Breast epithelium (tissue), 4 donors: ENCODE results near the gene RNF8. TPM values are rescaled to one million over a fixed set of nuclear protein-coding genes. Genes with fewer than 3 reads are reported as not detected.
"Not testable (repeated sequence)": the region's sequence is repeated elsewhere in the genome, so short reads cannot be mapped to it uniquely, and the experiment has no call there.

Experiments used
- DNase-seq, 2 donors: peaks; one replicate each; pipeline ENCODE4 v3.0.0-alpha.2; 2019; ENCODE audit warnings: low spot score in 2 of 2
- H3K27ac ChIP-seq, 2 donors: fragments of 200-600 bp; sonication (generic) in 1 of 2; one replicate each; pipeline ENCODE4 v1.5.1; 2016 to 2019; ENCODE audit warnings: mild to moderate bottlenecking in 1 of 2
- H3K27me3 ChIP-seq, 2 donors: fragments of 200-600 bp; sonication (generic) in 1 of 2; one replicate each; pipeline versions ENCODE4 v1.5.1 to v1.6.0; 2017 to 2019; ENCODE audit warnings: control low read depth in 1 of 2, mild to moderate bottlenecking in 1 of 2
- H3K36me3 ChIP-seq: fragments of 200-600 bp; one replicate; pipeline ENCODE4 v1.5.1; 2019
- H3K4me1 ChIP-seq, 2 donors: fragments of 200-600 bp; sonication (generic); one replicate each; pipeline ENCODE4 v1.5.1; 2016 to 2019; ENCODE audit warnings: control low read depth in 1 of 2
- H3K4me3 ChIP-seq, 3 donors: fragments of 200-600 bp; sonication (generic); 1 replicate in 2 of 3; 2 replicates in 1 of 3; pipeline ENCODE4 v1.5.1; 2016 to 2019; ENCODE audit warnings: mild to moderate bottlenecking in 3 of 3, moderate library complexity in 2 of 3
- H3K9me3 ChIP-seq, 2 donors: fragments of 200-600 bp; sonication (generic) in 1 of 2; one replicate each; pipeline ENCODE4 v1.5.1; 2016 to 2019; ENCODE audit warnings: control low read depth in 1 of 2
- POLR2A ChIP-seq: fragments of 450-650 bp; IDR thresholded peaks from one replicate; pipeline ENCODE4 v1.6.1; 2016; ENCODE audit warnings: antibody characterized with exemption, mild to moderate bottlenecking, moderate library complexity
- POLR2AphosphoS5 ChIP-seq, 3 donors: sonication (generic); formaldehyde crosslinking; IDR thresholded peaks; one replicate each; pipeline ENCODE4 v1.6.1; 2017; ENCODE audit warnings: antibody characterized with exemption in 3 of 3
- intact Hi-C: fragments of 100-400 bp; cut with DNase I; formaldehyde crosslinking; loops from one replicate; pipeline ENCODE4 v1.15.1; 2023; ENCODE audit warnings: low total_unique reads
- total RNA-seq, 3 donors: library from RNA; depleted of rRNA; stranded (reverse); fragments of >200 nt; gene quantifications; one replicate each; pipeline ENCODE4 v1.1.0, GENCODE V29; 2016
- TF ChIP-seq, protein P1 (sequence below), 3 donors: fragments of 450-650 bp; IDR thresholded peaks; one replicate each; pipeline ENCODE4 v1.5.1; 2016 to 2017; ENCODE audit warnings: antibody characterized with exemption in 3 of 3, mild to moderate bottlenecking in 3 of 3, moderate library complexity in 3 of 3

RNF8 gene
- total RNA-seq, 3 donors from 2014 or later = 7.8 to 16.0 (median 12.8) TPM

DNA sequence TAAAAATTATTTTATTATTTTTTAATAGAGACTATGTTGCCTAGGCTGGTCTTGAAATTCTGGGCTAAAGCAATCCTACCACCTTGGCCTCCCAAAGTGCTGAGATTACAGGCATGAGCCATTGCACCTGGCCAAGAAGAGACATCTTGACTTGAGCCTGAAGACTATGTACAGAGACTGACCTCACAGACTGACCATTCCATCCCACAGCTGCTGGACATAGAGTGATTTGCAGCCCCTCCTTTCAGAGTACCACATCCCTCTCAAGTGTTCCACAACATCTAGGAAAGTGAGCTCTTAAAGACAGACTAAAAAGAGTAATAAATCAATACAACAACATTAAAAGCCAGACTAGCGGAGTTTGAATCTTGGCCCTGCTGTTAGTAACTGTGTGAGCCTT is 39.0 kb downstream of the RNF8 start:
- H3K9me3 ChIP-seq = no peaks in the 10 kb centered on the region
- TF ChIP-seq POLR2AphosphoS5 (IDR thresholded peaks at IDR 0.05) (no peak), POLR2A (no peak)
- TF ChIP-seq, protein P1, sequence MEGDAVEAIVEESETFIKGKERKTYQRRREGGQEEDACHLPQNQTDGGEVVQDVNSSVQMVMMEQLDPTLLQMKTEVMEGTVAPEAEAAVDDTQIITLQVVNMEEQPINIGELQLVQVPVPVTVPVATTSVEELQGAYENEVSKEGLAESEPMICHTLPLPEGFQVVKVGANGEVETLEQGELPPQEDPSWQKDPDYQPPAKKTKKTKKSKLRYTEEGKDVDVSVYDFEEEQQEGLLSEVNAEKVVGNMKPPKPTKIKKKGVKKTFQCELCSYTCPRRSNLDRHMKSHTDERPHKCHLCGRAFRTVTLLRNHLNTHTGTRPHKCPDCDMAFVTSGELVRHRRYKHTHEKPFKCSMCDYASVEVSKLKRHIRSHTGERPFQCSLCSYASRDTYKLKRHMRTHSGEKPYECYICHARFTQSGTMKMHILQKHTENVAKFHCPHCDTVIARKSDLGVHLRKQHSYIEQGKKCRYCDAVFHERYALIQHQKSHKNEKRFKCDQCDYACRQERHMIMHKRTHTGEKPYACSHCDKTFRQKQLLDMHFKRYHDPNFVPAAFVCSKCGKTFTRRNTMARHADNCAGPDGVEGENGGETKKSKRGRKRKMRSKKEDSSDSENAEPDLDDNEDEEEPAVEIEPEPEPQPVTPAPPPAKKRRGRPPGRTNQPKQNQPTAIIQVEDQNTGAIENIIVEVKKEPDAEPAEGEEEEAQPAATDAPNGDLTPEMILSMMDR (IDR thresholded peaks at IDR 0.05) = no peak
- no peaks in the 10 kb centered on the region for H3K36me3 ChIP-seq
- no peak overlapping the region for H3K4me3 ChIP-seq
- intact Hi-C loops = no loop called here
- DNase-seq = no peak
- no peaks in the 10 kb centered on the region for H3K27me3 ChIP-seq
- H3K4me1 ChIP-seq = no peaks in the 10 kb centered on the region
- H3K27ac ChIP-seq = no peak overlapping the region

DNA sequence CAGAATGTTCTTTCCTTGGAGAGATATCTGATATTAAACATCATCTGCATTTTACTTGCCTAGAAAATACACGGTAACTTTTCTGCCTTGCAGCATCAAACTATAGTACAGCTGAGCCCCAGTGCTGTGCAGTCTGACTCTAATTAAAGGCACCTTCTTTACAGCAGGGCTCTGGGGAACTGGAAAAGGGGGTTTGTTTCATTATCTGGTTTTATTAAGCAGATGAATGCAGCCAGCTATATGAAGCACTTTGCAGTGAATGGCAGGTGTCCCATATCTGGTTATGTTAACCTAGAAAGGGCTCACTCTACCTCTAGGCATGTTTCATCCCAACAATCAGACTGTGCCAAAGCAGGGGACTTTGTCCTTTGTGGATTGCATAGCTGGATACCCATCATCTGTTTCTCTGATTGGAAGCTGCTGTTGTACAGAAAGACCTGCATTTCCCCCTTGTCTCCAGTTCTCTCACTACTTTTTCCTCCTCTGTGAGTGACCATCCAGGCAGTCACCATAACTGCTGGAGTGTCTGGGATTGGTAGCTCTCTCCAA is 39.7 kb downstream of the RNF8 start:
- Histone ChIP-seq H3K4me3 (no peak overlapping the region), H3K27ac (no peak overlapping the region), H3K4me1 (no peaks in the 10 kb centered on the region), H3K27me3 (no peaks in the 10 kb centered on the region), H3K9me3 (no peaks in the 10 kb centered on the region), H3K36me3 (no peaks in the 10 kb centered on the region)
- no peak for TF ChIP-seq POLR2AphosphoS5 (IDR thresholded peaks at IDR 0.05)
- TF ChIP-seq POLR2A = no peak
- TF ChIP-seq, protein P1 (IDR thresholded peaks at IDR 0.05) = no peak
- intact Hi-C loops = no loop called here
- no peak for DNase-seq

DNA sequence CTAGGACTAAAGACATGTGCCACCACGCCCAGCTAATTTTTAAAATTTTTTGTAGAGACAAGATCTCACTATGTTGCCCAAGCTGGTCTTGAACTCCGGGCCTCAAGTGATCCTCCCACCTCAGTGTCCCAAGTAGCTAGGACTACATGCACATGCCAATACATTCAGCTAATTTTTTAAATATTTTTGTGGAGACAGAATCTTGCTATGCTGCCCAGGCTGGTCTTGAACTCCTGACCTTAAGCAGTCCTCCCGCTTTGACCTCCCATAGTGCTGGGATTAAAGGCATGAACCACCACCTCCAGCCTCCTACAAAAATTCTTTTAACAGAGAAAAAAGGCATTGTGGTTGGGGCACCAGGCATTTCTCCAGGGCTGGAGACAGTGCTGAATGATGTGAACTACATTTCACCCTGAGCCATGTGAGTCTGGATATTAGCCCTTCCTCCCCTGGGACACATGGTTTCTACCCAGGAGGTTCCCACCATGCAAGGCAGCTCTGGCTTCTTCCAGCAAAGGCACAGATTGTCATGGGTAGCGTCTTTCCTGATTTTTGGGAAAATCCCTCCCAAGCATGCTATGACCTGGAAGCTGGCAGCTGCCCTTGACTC is 42.9 kb downstream of the RNF8 start:
- no peak overlapping the region for H3K27ac ChIP-seq
- no peaks in the 10 kb centered on the region for H3K4me1 ChIP-seq
- intact Hi-C loops = no loop called here
- no peak for TF ChIP-seq POLR2AphosphoS5 (IDR thresholded peaks at IDR 0.05)
- TF ChIP-seq, protein P1 (IDR thresholded peaks at IDR 0.05) = no peak
- no peak for TF ChIP-seq POLR2A
- DNase-seq = no peak
- no peaks in the 10 kb centered on the region for H3K27me3 ChIP-seq
- H3K4me3 ChIP-seq = no peak overlapping the region
- H3K9me3 ChIP-seq = no peaks in the 10 kb centered on the region
- H3K36me3 ChIP-seq = no peaks in the 10 kb centered on the region

DNA sequence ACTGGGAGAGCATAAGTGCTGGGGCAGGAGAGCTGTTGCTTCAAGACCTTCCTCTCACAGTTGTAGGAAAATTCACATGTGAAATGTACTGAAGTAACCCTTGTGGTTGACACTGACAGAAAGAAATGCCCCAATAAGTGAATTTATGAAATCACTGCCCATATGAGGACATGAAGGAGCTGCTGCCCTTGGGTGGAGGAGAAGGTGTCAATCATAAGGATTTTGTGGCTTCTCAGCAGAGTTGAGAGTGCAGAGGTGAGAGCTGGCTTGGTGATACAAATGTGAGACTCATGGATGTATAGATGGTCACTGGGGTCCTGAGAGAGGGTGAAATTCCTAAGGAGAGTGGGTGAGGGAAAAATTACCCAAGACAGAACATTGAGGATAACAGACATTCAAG is 45.3 kb downstream of the RNF8 start:
- Histone ChIP-seq H3K9me3 (no peaks in the 10 kb centered on the region), H3K27ac (no peak overlapping the region), H3K4me1 (no peaks in the 10 kb centered on the region), H3K4me3 (no peak overlapping the region), H3K36me3 (no peaks in the 10 kb centered on the region), H3K27me3 (no peaks in the 10 kb centered on the region)
- intact Hi-C loops = no loop called here
- no peak for DNase-seq
- TF ChIP-seq POLR2AphosphoS5 (IDR thresholded peaks at IDR 0.05) (no peak), POLR2A (no peak)
- TF ChIP-seq, protein P1 (IDR thresholded peaks at IDR 0.05) = no peak

DNA sequence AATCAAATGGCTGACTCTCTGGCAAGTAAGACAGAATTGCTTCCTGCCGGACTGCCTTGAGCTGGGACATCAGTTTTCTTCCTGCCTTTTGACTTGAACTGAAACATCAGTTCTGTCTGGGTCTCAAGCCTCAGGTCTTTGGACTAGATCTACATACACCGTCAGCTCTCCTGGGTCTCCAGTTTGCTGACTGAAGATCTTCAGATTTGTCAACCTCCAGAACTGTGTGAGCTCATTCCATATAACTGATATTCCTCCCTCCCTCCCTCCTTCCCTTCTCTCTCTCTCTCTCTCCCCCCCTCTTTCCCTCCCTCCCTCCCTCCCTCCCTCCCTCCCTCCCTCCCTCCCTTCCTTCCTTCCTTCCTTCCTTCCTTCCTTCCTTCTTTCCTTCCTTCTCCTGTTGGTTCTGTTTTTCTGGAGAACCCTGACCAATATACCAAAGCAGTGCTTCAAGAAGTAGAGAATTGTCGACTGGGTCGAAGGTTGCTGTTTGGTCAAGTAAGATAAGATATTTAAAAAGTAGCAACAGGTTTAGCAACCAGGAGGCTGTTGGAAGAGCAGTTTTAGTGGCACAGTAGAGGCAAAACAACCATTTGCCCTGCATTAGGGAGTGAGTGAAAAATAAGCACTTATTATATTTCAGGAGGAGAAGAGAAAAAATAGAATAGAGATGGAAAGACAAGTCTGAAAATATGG is 46.2 kb downstream of the RNF8 start:
- TF ChIP-seq, protein P1 (IDR thresholded peaks at IDR 0.05) = no peak
- TF ChIP-seq POLR2A (no peak), POLR2AphosphoS5 (IDR thresholded peaks at IDR 0.05) (no peak)
- intact Hi-C loops = no loop called here
- Histone ChIP-seq H3K4me1 (no peaks in the 10 kb centered on the region), H3K4me3 (no peak overlapping the region), H3K36me3 (no peaks in the 10 kb centered on the region), H3K9me3 (no peaks in the 10 kb centered on the region), H3K27me3 (no peaks in the 10 kb centered on the region), H3K27ac (no peak overlapping the region)
- no peak for DNase-seq

DNA sequence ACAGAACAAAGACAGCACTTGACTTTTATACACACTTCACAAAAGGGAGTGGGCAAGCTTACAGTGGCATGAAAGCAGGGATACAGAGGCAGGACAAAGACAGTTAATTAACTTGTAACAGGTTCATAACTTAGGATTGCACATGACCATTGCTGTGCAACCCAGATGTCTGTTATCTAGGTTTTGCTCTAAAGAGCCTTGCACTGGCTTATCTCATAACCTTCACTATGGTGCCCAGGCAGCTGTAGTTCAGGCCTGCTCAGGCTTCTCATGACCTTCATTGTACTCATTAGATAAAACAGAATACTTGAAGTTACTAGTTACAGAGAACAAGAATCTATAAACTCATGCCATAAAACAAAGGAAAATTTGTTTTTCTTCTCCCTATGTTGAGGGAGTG is 47.9 kb downstream of the RNF8 start:
- H3K4me3 ChIP-seq, intact Hi-C loops, DNase-seq: not testable (repeated sequence)

More for the DNA sequence above, 47.9 kb downstream of the RNF8 start:
- H3K27ac ChIP-seq, H3K27me3 ChIP-seq, H3K36me3 ChIP-seq, H3K9me3 ChIP-seq, H3K4me1 ChIP-seq: not testable (repeated sequence)
